CD4-positive, alpha-beta T cell treated with Interleukin-6 for 4 hours (primary cell): ENCODE measurements around the gene LARP1.

Experiments used
- DNase-seq: peaks from one replicate; pipeline ENCODE4 v3.0.0-alpha.2; 2020; ENCODE audit warnings: mixed read lengths

Gene LARP1

DNA sequence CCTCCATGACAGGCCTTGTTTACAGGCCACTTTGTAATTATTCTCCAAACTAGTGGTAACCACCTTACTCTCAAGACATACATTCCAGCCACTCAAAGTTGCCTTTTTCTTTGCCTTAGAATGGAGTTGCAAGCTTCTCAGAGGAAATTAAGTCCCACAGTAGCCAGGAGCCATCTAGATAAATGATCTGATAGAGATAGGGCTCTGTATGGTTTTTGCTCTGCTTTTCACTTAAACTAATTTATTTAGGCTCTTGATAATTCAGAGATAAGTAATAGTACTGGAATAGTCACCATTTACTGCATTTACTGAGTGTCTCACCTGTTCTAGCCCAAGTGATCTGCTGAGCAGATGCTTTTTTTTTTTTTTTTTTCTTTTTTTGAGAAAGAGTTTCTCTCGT is 7.5 kb downstream of the LARP1 start:
- DNase-seq: no peak

DNA sequence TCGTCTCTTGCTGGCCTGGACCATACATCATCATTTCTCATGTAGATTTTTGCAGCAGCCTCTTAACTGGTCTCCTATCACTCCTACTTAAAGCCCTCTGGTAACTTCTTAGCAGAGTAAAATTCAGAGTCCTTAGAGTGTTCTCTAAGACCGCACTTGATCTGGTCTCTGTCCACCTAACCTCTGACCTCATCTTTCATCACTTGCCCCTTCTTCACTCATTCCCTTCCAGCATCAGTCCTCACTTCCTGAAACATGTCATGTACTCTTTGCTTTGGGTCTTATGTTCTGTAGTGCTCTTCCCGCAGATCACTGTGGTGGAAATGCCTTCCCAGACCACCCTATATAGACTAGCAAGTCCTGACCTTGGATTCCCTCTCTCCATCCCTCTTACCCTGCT is 9.8 kb downstream of the LARP1 start:
- no peak for DNase-seq

DNA sequence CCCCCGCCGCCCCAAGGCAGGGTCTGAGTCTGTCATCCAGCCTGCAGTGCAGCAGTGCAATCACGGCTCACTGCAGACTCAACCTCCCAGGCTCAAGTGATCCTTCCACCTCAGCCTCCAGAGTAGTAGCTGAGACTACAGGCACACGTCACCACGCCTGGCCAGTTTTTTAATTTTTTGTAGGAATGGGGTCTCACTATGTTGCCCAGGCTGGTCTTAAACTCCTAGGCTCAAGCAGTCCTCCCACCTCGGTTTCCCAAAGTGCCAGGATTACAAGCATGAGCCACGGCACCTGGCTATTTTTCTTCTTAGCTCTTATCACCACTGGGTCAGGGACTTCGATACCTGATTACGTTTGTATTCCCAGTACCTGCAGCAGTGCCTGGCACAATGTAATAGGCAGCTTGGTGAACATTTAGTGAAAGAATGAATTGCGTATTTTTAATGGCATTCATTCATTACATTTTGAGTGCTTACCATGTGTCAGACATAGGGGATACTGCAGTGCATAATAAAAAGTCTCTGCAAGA is 10.3 kb downstream of the LARP1 start:
- no peak for DNase-seq

- no peak for DNase-seq
Measured at GRCh38 chr5:154766558-154767281, 11.5 kb downstream of the LARP1 start.

- no peak for DNase-seq
Measured at GRCh38 chr5:154767576-154767975, 12.4 kb downstream of the LARP1 start.

- no peak for DNase-seq
Measured at GRCh38 chr5:154768207-154768606, 13.0 kb downstream of the LARP1 start.

DNA sequence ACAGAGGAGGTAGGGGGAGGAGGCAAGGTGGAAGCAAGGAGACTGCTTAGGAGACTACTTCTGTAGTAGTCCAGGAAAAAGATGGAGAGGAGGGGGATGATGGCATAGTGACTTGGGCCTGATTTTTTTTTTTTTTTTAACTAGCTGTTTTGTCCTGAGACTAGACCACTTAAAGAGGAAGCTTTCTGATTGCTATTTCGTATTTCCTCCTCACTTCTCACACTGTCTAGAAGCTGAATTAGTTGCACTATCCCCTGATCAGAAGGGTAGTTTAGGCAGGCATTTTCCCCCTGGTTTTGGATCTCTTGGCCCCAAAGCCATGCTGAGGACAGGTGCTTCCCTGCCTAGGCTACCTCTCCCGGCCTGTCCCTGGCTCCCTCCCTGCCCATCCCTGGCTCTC is 14.9 kb downstream of the LARP1 start:
- DNase-seq: no peak

GRCh38 chr5:154771383-154771901 is 16.3 kb downstream of the LARP1 start:
- DNase-seq: no peak

DNA sequence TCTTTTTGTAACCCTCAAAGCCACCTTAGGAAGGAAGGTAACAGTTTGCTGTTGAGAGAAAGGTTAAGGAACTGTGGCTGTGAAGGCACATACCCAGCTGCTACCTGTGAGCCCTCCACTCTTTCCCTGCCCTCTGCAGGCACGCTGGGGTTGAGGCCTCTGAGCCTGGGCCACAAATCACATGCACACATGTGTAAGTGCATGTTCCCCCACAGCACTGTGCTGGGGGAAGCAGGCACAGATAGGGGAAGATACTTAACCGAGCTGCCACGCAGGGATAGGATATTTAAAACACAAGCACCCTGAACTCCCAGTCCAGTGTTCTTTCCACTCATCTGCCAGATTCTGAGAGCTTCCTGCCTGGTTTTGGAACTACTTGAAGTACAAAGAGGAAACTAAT is 18.1 kb downstream of the LARP1 start:
- no peak for DNase-seq

- no peak for DNase-seq
Measured at GRCh38 chr5:154776167-154776566, 21.0 kb downstream of the LARP1 start.

GRCh38 chr5:154778534-154778933 is 23.4 kb downstream of the LARP1 start:
- no peak for DNase-seq

DNA sequence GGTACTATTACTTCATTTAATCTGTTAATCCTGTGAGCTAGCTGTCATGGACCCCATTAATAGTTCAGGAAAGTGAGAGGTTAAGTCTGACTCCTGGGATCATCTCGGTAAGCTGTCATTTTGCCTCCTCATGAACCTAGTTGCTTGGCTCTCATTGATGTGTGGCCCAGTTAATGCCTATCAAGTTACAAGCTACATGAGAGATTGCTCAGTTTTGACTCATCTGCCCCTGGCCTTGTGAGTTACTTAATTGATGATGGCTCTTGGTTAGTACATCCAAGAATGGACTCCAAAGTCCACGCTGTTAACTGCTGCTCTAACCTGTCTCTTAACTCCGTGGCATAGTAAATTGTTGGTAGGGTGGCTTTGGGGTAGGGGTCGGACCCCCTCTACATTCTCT is 23.9 kb downstream of the LARP1 start:
- DNase-seq: no peak

- DNase-seq: no peak
Measured at GRCh38 chr5:154780128-154780527, 25.0 kb downstream of the LARP1 start.

DNA sequence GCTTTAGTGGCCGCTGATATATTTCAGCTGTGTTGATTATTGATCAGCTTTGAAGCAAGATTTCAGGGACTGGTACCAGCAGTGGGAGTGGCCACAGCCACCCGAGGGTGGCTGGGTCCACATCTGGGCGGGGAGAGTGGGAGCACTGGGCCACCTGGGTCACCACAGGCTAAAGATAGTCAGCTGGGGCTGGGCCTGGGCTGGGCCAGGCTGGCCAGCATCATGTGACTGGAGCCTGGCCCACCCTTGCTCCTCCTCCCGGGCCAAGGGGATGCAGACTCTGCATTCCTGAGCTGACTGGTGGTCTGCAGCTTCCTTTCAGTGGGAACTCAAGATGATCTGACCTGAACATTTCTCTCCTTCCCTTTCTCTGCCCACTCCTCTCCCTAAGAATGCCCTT is 27.1 kb downstream of the LARP1 start:
- DNase-seq: no peak

GRCh38 chr5:154782812-154783592 is 27.8 kb downstream of the LARP1 start:
- DNase-seq: no peak

- no peak for DNase-seq
Measured at GRCh38 chr5:154783774-154784460, 28.7 kb downstream of the LARP1 start.

DNA sequence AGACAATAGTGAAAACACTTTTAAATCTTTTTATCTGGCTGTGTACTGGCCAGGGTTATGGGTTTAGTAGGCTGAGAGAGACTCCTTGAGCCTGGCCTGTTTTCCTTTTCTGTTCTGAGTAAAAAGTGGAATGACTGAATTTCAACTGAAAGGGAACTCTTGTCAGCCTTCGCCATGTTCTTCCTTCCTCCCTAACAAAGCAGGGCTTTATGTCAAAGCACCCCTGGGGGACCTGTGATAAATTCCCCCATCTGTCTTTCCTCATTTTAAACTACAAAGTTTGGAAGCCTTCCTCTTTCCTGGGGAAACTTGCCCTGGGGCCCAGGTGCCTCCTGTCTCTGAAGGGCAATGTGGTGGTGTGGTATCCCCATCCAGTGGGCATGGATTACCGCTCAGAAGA is 29.7 kb downstream of the LARP1 start:
- DNase-seq: no peak

GRCh38 chr5:154786414-154786813 is 31.2 kb downstream of the LARP1 start:
- no peak for DNase-seq

- DNase-seq: no peak
Measured at GRCh38 chr5:154788212-154788611, 33.0 kb downstream of the LARP1 start.

GRCh38 chr5:154791535-154791934 is 36.4 kb downstream of the LARP1 start:
- DNase-seq: no peak

- no peak for DNase-seq
Measured at GRCh38 chr5:154793599-154794524, 38.7 kb downstream of the LARP1 start.

GRCh38 chr5:154794525-154795234 is 39.5 kb downstream of the LARP1 start:
- DNase-seq: no peak
